Left hindlimb (tissue), 1 donor: ENCODE measurements around the gene IGFBP6.
"Not testable (repeated sequence)": the region's sequence is repeated elsewhere in the genome, so short reads cannot be mapped to it uniquely, and the experiment has no call there.

ENCODE experiments used
- DNase-seq: peaks from one replicate; pipeline ENCODE4 v3.0.0-alpha.2; 2018

IGFBP6 gene

DNA sequence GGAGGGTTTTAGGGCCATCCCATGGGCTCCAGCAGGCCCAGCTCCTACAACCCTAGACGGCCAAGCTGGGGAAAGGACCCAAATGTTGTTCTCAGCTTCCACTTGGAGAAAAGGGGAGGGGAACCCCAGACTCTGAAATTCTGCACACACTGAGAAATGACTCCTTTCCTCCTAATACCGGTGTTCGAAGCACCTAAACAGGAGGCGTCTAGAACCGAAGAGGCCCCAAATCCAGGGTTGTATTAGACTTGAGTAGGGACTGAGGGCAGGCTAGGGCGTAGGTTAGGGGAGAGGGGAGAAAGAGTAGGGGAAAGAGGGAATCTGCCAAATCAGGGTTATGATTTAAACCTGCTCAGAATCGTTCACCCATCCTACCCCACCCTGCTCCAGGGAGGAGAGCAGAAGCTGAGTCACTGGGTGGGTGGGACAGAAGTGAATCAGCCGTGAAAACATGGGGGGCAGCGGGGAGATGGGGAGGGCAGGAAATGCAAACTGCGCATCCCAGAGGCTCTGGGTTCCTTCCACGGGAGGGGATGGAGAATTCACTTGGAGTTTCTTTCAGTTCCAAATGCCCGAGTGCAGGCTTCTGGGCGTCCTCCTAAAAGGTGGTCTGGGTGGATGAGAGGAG, 1.0 kb downstream of the IGFBP6 start:
- peak; percentile 46 for DNase-seq

DNA sequence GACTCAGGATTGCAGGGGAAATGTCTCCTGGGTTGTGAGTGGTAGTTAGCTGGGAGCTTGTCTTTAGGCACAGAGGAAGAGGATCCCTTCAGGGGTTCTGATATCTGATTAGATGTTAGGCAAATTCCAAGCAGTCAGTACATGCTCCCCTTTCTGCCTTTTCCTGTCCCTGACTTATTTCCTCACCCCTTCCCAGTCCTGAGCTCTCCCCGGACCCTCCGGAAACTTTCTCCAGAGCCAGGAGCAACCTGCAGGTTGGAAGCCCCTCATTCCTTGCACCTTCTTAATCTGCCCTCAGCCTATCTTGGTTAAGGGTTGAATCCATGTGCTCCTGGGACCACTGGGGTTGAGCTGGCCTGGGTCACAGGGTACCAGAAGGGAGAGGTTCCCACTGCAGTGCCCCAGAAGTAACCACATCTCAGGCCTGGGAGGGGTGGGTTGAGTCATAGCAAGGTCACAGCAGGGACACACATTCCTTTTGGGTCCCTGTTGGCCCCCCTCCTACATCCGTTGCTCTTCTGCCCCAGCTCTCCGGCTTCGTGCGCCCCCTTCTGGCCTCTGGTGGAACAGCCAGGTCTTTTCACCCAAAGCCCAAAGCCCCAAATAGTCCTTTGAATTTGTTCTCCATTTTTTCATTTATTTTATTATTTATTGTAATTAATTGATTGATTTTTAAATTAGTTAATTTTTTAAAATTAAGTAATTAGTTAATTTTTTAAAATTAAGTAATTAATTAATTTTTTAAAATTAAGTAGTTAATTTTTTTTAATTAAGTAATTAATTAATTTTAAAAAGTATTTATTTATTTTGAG, 1.8 kb downstream of the IGFBP6 start:
- DNase-seq = peak; percentile 93

DNA sequence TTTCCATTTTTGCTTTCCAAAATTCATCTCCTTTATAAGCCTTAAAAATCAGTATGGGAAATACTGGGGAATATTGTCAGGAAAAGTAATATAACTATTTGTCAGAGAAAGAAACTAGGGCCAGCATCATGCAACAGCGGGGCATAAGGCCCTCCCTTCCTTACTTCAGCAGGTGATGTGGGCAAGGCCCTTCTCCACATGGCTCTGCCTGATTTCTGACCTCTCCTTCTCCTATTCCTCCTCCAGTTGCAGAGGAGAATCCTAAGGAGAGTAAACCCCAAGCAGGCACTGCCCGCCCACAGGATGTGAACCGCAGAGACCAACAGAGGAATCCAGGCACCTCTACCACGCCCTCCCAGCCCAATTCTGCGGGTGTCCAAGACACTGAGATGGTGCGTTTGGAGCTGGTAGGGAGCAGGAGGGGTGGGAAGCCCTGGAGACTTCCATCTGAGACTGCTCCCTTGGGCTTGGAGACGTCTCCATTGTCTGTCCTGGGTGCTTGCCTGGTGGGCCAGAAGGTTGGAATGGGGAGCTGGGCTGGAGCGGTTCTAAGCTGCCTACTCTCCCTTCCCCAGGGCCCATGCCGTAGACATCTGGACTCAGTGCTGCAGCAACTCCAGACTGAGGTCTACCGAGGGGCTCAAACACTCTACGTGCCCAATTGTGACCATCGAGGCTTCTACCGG, 3.1 kb downstream of the IGFBP6 start:
- no peak for DNase-seq

DNA sequence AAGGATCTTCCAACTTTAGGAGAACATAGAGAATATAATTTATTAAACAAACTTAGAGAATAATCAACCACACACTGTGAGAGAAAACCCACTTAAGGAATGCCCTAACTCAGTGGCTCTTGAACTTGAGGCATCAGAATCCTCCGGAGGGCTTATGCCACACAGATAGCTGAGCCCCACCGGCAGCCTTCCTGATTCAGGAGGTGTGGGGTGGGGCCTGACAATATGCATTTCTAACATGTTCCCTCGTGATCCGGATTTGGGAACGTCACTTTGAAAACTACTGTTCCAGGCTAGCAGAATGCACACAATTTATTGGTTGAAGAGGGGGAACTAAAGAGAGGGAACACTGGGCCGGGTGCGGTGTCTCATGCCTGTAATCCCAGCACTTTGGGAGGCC, 3.8 kb downstream of the IGFBP6 start:
- no peak for DNase-seq

DNA sequence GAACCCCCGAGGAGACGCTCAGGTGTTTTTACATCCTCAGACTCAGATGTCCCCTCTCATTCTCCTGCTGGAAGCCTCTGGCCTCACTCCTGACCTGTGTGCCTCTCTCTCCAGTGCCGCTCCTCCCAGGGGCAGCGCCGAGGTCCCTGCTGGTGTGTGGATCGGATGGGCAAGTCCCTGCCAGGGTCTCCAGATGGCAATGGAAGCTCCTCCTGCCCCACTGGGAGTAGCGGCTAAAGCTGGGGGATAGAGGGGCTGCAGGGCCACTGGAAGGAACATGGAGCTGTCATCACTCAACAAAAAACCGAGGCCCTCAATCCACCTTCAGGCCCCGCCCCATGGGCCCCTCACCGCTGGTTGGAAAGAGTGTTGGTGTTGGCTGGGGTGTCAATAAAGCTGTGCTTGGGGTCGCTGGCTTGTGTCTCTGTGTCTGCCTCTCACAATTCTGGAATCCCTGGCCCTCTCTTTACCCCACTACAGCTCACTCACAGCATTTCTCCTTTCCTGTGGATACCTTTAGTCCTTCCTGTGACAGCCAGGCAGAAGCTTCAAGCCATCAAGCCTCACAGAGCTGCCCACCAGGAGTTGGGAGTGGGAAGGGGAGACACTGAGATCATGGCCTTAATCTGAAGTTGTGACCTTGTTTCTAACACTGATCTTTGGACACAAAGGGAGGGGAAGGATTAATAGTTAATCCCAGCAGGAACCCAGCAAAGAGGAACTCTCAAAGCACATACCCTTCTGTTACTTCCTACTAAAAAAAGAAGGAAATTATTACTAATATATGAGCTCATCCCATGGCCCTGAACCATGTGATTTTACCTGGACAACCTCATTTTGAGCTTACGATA, 4.7 kb downstream of the IGFBP6 start:
- DNase-seq = no peak

DNA sequence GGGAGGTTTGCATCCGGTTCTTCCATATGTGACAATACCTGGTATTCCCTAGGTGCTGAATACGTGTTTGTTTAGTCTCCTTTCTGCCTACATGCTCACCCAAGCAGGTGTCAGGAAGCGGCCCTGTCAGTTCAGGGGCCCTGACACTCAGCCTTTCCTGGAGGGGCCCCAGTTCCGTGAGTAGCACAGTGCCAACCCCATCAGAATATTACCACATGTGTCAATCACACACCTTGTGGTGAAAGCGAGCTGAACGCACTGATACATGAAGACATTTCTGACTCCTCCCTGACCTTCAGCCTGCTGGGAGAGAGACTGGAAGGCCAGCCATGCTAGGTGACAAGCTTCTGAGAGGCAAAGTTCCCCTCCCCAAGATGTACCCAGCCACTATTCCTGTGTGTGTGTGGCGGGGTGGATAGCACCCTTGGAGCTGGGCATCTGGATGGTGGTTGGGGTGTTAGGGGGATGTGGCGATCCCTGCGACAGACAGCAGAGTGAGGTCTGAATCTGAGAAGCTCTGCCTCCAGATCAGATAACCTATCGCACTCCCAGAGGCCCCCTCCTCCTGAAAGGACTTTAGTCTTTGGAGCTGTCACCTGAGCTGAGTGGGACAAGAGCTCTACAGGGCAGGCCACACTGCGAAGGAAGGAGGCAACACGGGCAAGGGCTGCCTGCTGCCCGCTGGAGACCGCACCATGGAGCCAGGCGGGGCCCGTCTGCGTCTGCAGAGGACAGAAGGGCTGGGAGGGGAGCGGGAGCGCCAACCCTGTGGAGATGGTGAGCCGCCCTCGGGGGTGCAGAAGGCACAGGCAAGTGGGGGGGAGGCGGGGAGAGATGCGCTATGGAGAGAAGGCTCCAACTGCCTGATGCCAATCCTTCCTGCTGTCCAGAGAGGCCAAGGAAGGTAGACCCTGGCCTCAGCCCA, 5.7 kb downstream of the IGFBP6 start, which contains the start of gene SOAT2:
SOAT2 (plus strand) TSS at position 604 of the 925 bp plus-strand sequence; CDS start at position 696, 92 bp downstream.
- no peak for DNase-seq

DNA sequence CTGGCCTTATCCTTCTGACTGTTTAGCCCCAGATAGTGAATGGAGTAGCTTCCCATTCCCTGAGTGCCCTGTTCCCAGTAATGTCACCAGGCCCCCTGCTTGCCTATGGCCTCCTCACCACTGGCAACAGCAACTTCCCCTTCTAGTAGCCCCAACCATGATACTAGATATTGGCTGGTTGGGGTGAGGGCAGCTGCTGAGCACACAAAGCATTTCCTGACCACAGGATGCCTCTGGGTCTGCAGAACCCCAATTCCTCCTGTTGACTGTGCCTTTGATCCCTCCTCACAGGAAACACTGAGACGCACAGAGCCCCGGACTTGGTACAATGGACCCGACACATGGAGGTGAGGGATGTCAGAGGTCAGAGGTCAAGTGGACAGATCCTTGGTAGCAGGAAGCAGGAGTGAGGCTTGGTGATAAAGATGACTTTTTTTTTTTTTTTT, 6.4 kb downstream of the IGFBP6 start:
- DNase-seq = no peak

DNA sequence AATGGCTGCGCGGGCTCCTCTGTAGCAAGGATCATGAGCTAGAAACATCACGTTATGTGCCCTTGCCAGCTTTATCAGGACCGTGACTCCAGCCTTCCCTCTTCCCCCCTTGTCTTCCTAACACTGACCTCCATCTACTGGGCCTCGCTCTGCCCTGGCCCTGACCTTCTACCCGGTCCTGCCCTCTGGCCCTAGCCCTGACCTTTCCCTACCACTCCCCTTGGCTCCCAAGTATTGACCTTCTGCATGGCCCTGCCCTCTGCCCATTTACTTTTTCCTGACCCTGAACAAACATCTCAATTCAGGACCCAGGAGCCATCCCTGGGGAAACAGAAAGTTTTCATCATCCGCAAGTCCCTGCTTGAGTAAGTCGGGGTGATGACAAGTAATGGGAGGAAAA, 7.8 kb downstream of the IGFBP6 start:
- no peak for DNase-seq

DNA sequence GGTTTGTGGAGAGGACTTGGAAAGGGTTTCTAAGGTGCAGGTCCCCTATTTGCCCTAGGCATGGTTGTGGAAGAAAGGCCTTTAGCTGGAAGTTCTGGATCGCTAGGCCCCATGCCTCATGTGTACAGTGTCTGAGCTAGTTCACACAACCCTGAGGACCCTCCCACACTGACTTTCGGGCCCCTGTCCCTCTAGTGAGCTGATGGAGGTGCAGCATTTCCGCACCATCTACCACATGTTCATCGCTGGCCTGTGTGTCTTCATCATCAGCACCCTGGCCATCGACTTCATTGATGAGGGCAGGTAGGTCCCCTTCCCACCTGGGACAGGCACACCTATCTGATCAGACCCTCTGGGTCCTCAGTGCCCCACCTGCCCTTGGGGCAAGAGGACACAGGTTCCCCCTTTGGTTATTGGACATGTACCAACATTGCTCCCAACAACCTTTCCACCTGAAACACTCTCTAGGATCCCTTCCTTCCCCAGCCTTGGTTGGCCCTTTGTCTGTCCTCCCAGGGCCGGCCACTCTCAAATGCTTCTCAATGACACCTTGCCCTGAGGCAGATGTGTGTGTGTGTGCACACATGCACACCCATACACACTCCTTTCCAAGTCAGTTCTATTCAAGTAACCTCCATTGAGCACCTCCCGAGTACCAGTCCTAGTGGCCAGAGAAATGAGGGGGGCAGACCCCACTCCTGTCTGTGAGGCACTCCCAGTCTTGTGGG, 8.4 kb downstream of the IGFBP6 start:
- DNase-seq = no peak

DNA sequence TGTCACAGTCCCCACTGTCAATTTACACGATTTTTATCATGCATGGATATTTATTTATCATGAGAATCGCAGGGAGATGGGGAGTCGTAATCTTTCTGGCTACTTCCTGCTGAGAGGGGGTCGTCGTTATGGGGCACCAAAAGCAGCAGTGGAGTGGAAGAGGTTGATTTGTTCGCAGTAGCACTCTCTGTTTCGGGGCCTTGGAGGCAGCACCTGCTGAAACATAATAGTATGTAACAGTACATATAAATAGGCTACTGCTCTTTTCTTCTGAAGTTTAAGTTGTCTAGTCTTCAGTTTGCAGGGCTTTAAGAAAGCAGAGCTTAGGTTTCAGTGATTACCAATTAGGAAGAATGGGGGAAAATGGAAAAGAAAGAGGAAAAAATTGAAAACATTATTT, 9.7 kb downstream of the IGFBP6 start:
- no peak for DNase-seq

DNA sequence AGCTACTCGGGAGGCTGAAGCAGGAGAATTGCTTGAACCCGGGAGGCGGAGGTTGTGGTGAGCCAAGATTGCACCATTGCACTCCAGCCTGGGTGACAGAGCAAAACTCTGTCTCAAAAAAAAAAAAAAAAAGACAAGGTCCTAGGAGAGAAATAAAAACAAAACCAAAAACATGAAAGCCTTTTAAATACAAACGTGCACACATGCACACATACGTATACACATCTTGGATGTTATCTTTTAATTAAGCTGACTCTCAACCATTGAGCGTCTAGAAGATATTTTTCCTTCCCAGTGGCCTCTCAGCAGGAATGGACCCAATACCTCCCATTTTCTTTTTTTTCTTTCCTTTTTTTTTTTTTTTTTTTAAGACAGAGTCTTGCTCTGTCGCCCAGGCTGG, 15.0 kb downstream of the IGFBP6 start:
- DNase-seq = not testable (repeated sequence)

DNA sequence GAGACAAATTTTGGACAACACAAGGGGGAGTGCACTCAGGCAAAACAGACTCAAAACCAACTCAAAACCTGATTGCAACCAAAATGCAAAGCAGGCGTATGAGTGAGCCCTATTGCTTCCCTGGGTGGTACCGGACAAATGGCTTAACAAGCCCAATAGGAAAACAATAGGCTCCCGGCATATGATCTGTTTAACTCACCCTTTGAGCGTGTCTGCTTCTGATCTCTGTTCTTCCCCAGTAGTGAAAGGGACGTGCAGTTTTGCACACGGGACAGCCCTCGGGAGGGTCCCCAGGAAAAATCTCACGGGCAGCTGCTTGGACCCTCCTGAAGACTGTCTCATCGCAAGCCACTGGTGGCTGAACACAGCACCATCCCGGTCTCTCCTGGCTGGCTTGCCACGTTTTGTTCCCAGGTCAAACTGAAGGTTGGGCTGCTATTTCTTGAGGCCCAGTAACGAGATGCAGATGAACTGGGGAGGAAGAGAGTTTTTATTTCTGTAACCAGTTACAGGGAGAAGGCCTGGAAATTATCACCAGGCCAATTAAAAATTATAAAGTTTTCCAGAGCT, 15.8 kb downstream of the IGFBP6 start:
- no peak for DNase-seq

DNA sequence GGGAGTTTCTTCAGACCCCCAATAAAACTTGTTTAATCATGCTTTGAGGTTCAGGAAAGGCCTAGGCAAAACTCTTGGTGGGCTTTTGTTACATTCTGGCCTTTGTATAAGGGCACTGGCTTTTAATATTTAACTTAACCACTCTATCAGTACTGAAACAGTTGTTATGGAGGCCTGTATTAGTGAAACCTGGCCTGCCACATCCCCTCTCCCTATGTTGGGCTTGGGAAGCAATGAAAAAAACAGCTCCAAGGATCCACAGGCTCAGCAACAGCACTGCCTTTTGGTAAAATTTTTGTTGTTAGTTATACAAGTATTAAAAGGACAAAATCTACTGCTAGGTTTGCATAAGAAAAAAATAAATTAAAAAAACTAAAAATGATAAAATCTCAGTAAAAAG, 16.5 kb downstream of the IGFBP6 start:
- DNase-seq = no peak

DNA sequence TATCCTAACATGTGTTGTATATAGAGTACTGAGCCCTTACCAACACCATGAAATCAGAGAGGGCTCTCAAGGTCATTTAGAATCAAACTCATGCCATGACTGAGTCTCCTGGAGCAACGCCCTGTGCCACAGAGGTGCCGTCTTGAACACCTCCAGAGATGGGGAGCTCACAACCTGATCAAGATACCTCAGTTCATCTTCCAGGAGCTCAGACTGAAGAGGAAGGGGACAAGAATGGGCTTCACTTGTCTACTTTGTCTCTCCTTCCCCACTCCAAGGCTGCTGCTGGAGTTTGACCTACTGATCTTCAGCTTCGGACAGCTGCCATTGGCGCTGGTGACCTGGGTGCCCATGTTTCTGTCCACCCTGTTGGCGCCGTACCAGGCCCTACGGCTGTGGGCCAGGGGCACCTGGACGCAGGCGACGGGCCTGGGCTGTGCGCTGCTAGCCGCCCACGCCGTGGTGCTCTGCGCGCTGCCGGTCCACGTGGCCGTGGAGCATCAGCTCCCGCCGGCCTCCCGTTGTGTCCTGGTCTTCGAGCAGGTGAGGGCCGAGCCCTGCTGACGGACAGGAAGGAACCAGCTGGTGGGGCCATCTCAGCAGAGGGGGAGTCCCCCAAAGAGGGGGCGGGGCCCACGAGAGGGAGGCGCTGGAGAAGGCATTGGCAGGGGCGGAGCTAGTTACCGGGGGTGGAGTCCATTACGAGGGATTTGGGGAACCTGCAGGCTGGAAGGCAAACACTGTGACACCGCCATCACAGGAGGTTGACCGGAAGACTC, 17.8 kb downstream of the IGFBP6 start:
- no peak for DNase-seq

DNA sequence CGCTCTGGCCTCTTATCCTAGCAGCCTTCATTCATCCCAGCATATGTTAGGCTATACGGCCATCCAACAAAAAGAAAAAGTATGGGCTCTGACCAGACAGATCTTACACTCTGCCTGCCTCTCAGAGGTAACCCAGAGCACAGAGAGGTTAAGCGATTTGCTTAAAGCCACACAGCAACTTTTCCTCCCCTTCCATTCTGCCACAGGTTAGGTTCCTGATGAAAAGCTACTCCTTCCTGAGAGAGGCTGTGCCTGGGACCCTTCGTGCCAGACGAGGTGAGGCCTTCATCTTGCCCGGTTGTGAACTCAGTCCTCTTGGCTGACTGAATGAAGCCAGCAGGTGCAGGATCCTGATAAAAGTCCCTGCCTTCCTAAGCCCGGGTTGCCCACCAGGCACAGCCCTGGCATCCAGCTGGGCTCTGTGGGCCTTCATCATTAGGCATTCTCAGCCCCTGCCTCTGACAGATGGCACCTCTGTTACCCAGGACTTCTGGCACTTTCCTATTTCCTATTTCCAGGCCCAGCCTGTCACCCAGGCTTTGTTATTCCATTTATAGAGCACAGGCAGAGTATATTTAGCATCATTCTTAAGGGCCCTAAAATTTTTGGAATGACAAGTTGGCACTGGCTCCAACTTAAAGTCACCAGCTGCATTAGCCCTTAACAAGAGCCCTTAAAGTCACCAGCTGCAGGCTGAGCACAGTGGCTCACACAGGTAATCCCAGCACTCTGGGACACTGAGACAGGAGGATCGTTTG, 18.6 kb downstream of the IGFBP6 start:
- DNase-seq = no peak

DNA sequence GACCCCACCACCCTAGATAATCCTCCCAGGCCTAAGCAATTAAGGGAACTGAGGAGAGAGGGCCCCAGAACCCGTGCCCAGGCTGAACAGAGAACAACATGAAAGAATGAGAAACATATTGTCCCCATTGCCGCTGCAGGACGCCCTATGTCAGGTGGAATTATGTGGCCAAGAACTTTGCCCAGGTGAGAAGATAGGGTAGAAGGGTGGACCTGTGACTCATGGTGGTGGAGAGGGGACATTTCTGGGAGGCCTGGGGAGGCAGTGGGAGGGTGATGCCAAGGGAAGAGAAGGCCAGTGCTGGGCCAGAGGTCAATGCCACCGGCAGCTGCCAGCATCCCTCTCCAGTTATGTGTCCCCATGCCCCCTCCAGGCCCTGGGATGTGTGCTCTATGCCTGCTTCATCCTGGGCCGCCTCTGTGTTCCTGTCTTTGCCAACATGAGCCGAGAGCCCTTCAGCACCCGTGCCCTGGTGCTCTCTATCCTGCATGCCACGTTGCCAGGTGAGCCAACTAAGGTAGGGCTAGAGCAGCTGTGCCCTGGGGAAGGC, 21.4 kb downstream of the IGFBP6 start:
- no peak for DNase-seq

DNA sequence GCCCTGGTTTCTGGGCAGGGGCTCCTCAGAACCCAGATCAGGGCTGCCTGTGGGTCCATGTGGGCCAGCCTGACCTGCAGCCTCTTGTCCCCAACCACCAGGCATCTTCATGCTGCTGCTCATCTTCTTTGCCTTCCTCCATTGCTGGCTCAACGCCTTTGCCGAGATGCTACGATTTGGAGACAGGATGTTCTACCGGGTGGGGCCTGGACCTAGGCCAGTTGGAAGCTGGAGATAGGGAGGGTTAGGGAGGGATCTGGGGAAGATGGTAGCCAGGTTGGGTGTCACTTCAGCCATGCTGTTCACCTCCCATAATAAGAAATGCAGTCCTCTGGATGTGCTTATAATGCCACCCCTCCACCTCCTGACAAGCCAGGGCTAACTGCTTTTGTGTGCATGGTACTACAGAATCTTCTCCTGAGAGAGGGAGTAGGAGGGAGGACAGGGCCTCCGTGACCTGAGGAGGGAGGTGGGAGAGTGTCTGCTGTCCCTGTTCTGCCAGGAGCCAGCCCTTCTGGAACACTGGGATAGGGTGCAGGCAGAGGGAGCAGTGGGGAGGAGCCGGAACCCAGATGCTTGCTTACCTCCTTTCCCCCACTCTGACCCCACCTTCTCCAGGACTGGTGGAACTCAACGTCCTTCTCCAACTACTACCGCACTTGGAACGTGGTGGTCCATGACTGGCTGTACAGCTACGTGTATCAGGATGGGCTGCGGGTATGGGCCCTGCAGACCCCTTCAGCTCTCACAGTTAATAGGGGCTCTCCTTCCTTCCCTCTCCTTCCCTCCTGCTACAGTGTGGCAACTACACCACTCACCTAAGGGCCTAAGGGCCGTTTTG, 23.4 kb downstream of the IGFBP6 start:
- no peak for DNase-seq
